ENCODE results near the gene SEC24C. TPM values are rescaled to one million over a fixed set of nuclear protein-coding genes. Genes with fewer than 3 reads are reported as not detected.

Gene SEC24C
- total RNA-seq, 2 experiments from 2014 or later: 52.0 to 54.2 TPM

DNA sequence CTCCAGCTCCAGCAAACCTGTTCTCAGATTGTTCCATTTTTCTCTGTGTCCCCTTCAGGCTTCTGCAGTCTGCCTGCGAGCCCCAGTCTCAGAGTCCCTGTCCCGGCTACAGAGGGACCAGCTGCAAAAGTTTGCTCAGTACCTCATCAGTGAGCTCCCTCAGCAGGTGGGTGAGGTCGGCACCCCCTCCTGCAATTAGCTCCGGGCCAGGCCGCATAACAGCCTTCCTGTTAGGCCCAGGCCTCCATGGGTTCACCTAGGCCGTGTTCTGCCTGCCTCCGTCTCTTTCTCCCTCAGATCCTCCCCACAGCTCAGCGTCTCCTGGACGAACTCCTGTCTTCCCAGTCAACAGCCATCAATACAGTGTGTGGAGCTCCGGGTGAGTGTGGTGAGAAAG, 45.5 kb downstream of the SEC24C start:
- DNase-seq: no peak
- Histone ChIP-seq H3K27ac (ENCODE audit: low read depth in 1 of 2, low read length in 2 of 2) (no peak overlapping the region), H3K36me3 (ENCODE audit: insufficient read depth, low read length) (peaks cover 57% of the 10 kb centered on the region), H3K9me3 (ENCODE audit: control insufficient read depth in 1 of 2, insufficient read depth in 1 of 2, low read length in 2 of 2) (no peaks in the 10 kb centered on the region), H3K4me3 (ENCODE audit: low read length) (no peak overlapping the region), H3K27me3 (ENCODE audit: control insufficient read depth in 1 of 2, insufficient read depth in 2 of 2, low read length in 2 of 2) (no peaks in the 10 kb centered on the region), H3K4me1 (ENCODE audit: insufficient read depth, low read length) (peaks cover 25% of the 10 kb centered on the region)
- peaks cover 67% of the 10 kb centered on the region for H3K36me3 Mint-ChIP-seq (ENCODE audit: low read depth)
- no peaks in the 10 kb centered on the region for H3K27me3 Mint-ChIP-seq
- H3K4me3 Mint-ChIP-seq: peak overlapping the region; percentile 3
- no peak overlapping the region for H3K27ac Mint-ChIP-seq
- CTCF ChIA-PET: interaction anchor here (1.5 kb wide), 1 partner anchor 90 kb away, joined by 3 read pairs; no protein-coding TSS in a partner anchor
- intact Hi-C loops (cut with DNase I, micrococcal nuclease): loop anchor here in 1 of 2 experiments (10.0 kb wide), 2 partner anchors 295 to 365 kb away; partner anchors contain the start of genes ADK, AP3M1 and PPP3CB
- TF ChIP-seq, protein P1, sequence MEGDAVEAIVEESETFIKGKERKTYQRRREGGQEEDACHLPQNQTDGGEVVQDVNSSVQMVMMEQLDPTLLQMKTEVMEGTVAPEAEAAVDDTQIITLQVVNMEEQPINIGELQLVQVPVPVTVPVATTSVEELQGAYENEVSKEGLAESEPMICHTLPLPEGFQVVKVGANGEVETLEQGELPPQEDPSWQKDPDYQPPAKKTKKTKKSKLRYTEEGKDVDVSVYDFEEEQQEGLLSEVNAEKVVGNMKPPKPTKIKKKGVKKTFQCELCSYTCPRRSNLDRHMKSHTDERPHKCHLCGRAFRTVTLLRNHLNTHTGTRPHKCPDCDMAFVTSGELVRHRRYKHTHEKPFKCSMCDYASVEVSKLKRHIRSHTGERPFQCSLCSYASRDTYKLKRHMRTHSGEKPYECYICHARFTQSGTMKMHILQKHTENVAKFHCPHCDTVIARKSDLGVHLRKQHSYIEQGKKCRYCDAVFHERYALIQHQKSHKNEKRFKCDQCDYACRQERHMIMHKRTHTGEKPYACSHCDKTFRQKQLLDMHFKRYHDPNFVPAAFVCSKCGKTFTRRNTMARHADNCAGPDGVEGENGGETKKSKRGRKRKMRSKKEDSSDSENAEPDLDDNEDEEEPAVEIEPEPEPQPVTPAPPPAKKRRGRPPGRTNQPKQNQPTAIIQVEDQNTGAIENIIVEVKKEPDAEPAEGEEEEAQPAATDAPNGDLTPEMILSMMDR (IDR thresholded peaks at IDR 0.05): no peak
- ATAC-seq (ENCODE audit: poor library complexity): no peak
- no peaks in the 10 kb centered on the region for H3K9me3 Mint-ChIP-seq
- POLR2A ChIA-PET: no interaction called here
- H3K4me1 Mint-ChIP-seq (ENCODE audit: low read depth): peaks cover 26% of the 10 kb centered on the region

DNA sequence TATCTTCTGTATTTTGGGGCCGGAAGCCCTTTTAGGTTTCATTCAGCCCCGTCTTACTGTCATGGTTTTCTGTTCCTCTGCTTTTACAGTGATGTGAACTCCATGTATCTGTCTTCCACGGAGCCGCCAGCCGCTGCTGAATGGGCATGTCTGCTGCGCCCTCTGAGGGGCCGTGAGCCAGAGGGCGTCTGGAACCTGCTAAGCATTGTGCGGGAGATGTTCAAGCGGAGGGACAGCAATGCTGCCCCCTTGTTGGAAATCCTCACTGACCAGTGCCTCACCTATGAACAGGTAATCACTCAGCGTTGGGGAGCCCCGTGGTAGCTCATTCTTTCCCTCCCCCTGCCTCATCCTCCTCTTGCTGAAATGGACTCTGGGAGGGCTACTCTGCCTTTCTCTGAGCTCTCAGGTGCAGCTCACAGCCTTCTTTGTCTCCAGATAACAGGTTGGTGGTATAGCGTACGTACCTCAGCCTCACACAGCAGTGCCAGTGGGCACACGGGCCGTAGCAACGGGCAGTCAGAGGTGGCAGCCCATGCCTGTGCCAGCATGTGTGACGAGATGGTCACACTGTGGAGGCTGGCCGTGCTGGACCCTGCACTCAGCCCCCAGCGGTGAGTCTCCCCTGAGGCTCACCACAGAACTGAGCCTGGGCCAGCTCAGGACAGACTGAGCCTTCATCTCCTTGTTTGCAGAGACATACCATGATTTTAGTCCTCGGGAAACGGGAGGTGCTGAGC, 46.9 kb downstream of the SEC24C start:
- H3K4me3 Mint-ChIP-seq: no peak overlapping the region
- peaks cover 19% of the 10 kb centered on the region for H3K4me1 ChIP-seq (ENCODE audit: insufficient read depth, low read length)
- H3K9me3 ChIP-seq (ENCODE audit: control insufficient read depth in 1 of 2, insufficient read depth in 1 of 2, low read length in 2 of 2): no peaks in the 10 kb centered on the region
- DNase-seq: no peak
- H3K4me1 Mint-ChIP-seq (ENCODE audit: low read depth): peaks cover 14% of the 10 kb centered on the region
- no peaks in the 10 kb centered on the region for H3K9me3 Mint-ChIP-seq
- no peaks in the 10 kb centered on the region for H3K27me3 ChIP-seq (ENCODE audit: control insufficient read depth in 1 of 2, insufficient read depth in 2 of 2, low read length in 2 of 2)
- peaks cover 71% of the 10 kb centered on the region for H3K36me3 ChIP-seq (ENCODE audit: insufficient read depth, low read length)
- H3K27ac Mint-ChIP-seq: no peak overlapping the region
- no peak for ATAC-seq (ENCODE audit: poor library complexity)
- TF ChIP-seq, protein P1 (IDR thresholded peaks at IDR 0.05): no peak
- H3K27ac ChIP-seq (ENCODE audit: low read depth in 1 of 2, low read length in 2 of 2): no peak overlapping the region
- intact Hi-C loops (cut with DNase I, micrococcal nuclease): no loop called here
- POLR2A ChIA-PET: no interaction called here
- H3K27me3 Mint-ChIP-seq: no peaks in the 10 kb centered on the region
- peaks cover 70% of the 10 kb centered on the region for H3K36me3 Mint-ChIP-seq (ENCODE audit: low read depth)
- CTCF ChIA-PET: no interaction called here
- no peak overlapping the region for H3K4me3 ChIP-seq (ENCODE audit: low read length)

DNA sequence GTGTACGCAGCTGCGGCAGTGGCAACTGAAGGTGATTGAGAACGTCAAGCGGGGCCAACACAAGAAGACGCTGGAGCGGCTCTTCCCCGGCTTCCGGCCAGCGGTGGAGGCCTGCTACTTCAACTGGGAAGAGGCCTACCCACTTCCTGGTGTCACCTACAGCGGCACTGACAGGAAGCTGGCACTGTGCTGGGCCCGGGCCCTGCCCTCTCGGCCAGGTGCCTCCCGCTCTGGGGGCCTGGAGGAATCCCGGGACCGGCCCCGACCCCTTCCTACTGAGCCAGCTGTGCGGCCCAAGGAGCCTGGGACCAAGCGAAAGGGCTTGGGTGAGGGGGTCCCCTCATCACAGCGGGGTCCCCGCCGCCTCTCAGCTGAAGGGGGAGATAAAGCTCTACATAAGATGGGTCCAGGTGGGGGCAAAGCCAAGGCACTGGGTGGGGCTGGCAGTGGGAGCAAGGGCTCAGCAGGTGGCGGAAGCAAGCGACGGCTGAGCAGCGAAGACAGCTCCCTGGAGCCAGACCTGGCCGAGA, 47.8 kb downstream of the SEC24C start:
- H3K4me1 Mint-ChIP-seq (ENCODE audit: low read depth): peaks cover 5% of the 10 kb centered on the region

More for the DNA sequence above, 47.8 kb downstream of the SEC24C start:
- H3K27ac Mint-ChIP-seq: no peak overlapping the region
- ATAC-seq (ENCODE audit: poor library complexity): no peak
- H3K36me3 Mint-ChIP-seq (ENCODE audit: low read depth): peaks cover 69% of the 10 kb centered on the region
- H3K9me3 Mint-ChIP-seq: no peaks in the 10 kb centered on the region
- H3K27me3 ChIP-seq (ENCODE audit: control insufficient read depth in 1 of 2, insufficient read depth in 2 of 2, low read length in 2 of 2): no peaks in the 10 kb centered on the region
- no peak overlapping the region for H3K27ac ChIP-seq (ENCODE audit: low read depth in 1 of 2, low read length in 2 of 2)
- peak overlapping the region; percentile 11 for H3K4me3 Mint-ChIP-seq
- H3K9me3 ChIP-seq (ENCODE audit: control insufficient read depth in 1 of 2, insufficient read depth in 1 of 2, low read length in 2 of 2): no peaks in the 10 kb centered on the region
- ChIA-PET CTCF (no interaction called here), POLR2A (no interaction called here)
- no peak for DNase-seq
- TF ChIP-seq, protein P1 (IDR thresholded peaks at IDR 0.05): no peak
- H3K27me3 Mint-ChIP-seq: no peaks in the 10 kb centered on the region
- H3K36me3 ChIP-seq (ENCODE audit: insufficient read depth, low read length): peaks cover 79% of the 10 kb centered on the region
- intact Hi-C loops (cut with DNase I, micrococcal nuclease): no loop called here
- H3K4me3 ChIP-seq (ENCODE audit: low read length): no peak overlapping the region
- H3K4me1 ChIP-seq (ENCODE audit: insufficient read depth, low read length): peaks cover 10% of the 10 kb centered on the region
